K562 (cell line): ENCODE results near the gene CASD1. TPM values are rescaled to one million over a fixed set of nuclear protein-coding genes. Genes with fewer than 3 reads are reported as not detected.

Experiments used
- BHLHE40 ChIP-seq: IDR thresholded peaks from 2 replicates; pipeline ENCODE4 v1.6.1; 2011; ENCODE audit warnings: low read length, improper control_type of control experiment
- CXXC5 ChIP-seq: fragments of 250-450 bp; sonication (Bioruptor Pico); IDR thresholded peaks from 2 replicates; pipeline ENCODE4 v1.8.0; 2022; ENCODE audit warnings: inconsistent platforms, mild to moderate bottlenecking, moderate library complexity
- ELF2 ChIP-seq: fragments of 250-450 bp; sonication (Bioruptor Pico); IDR thresholded peaks from 2 replicates; pipeline ENCODE4 v1.5.0; 2021; ENCODE audit warnings: mild to moderate bottlenecking
- FUS ChIP-seq: fragments of 200-400 bp; formaldehyde crosslinking; optimal IDR thresholded peaks from 2 replicates; pipeline ENCODE3; 2017; ENCODE audit warnings: low read depth, low read length
- GATAD2A ChIP-seq: fragments of 450-650 bp; IDR thresholded peaks from 2 replicates; pipeline ENCODE4 v1.6.1; 2017
- GTF3C2 ChIP-seq: IDR thresholded peaks from 3 replicates; pipeline ENCODE4 v1.6.1; 2011; ENCODE audit warnings: borderline replicate concordance, mild to moderate bottlenecking, moderate library complexity; ENCODE audit not compliant: insufficient read length; ENCODE audit errors: extremely low read depth
- HNRNPH1 ChIP-seq: fragments of 200-400 bp; formaldehyde crosslinking; optimal IDR thresholded peaks from 2 replicates; pipeline ENCODE3; 2017; ENCODE audit warnings: low read depth, mild to moderate bottlenecking, low read length, moderate library complexity
- JUNB ChIP-seq: fragments of 450-650 bp; formaldehyde crosslinking; conservative IDR thresholded peaks from 2 replicates; pipeline ENCODE4 v1.4.0; 2020; ENCODE audit warnings: mild to moderate bottlenecking
- MITF ChIP-seq: IDR thresholded peaks from 2 replicates; pipeline ENCODE4 v1.6.1; 2014; ENCODE audit warnings: antibody characterized with exemption
- MNT ChIP-seq, 2 experiments: fragments of 450-650 bp; conservative IDR thresholded peaks; 2 replicates each; pipeline ENCODE4 v1.6.1; 2017; ENCODE audit warnings: mild to moderate bottlenecking in 2 of 2, moderate library complexity in 2 of 2
- MTA2 ChIP-seq: fragments of 450-650 bp; IDR thresholded peaks from 2 replicates; pipeline ENCODE4 v1.6.1; 2016; ENCODE audit warnings: low read depth
- NONO ChIP-seq, 2 experiments: fragments of 200-400 bp in 1 of 2; fragments of 450-650 bp in 1 of 2; formaldehyde crosslinking in 1 of 2; IDR thresholded peaks; 2 replicates each; pipeline ENCODE4 v1.6.1; 2017; ENCODE audit warnings: low read depth in 2 of 2, mild to moderate bottlenecking in 2 of 2, moderate library complexity in 2 of 2, low read length in 1 of 2
- RBFOX2 ChIP-seq: fragments of 200-400 bp; formaldehyde crosslinking; IDR thresholded peaks from 2 replicates; pipeline ENCODE4 v1.6.1; 2017; ENCODE audit warnings: low read depth, mild to moderate bottlenecking, low read length, moderate library complexity
- SPI1 ChIP-seq: IDR thresholded peaks from 2 replicates; pipeline ENCODE4 v1.6.1; 2011; ENCODE audit warnings: low read depth, low read length, control low read depth, borderline replicate concordance
- ZBTB7A ChIP-seq: IDR thresholded peaks from 2 replicates; pipeline ENCODE4 v1.6.1; 2011; ENCODE audit warnings: low read depth, mild to moderate bottlenecking, low read length, moderate library complexity, borderline replicate concordance; ENCODE audit not compliant: control insufficient read depth
- ZKSCAN8 ChIP-seq: fragments of 200-800 bp; sonication (Bioruptor generic); IDR thresholded peaks from 2 replicates; pipeline ENCODE4 v1.6.1; 2016; ENCODE audit warnings: missing genetic modification characterization, missing compliant biosample characterization
- ZNF133 ChIP-seq: fragments of 250-450 bp; sonication (Bioruptor Pico); IDR thresholded peaks from 2 replicates; pipeline ENCODE4 v1.4.0; 2020; ENCODE audit warnings: mild to moderate bottlenecking
- ZNF212 ChIP-seq: fragments of 450-650 bp; formaldehyde crosslinking; IDR thresholded peaks from 2 replicates; pipeline ENCODE4 v1.4.0; 2020; ENCODE audit warnings: mild to moderate bottlenecking
- ZNF347 ChIP-seq: fragments of 450-650 bp; formaldehyde crosslinking; IDR thresholded peaks from 2 replicates; pipeline ENCODE4 v1.4.0; 2020; ENCODE audit warnings: low read depth, mild to moderate bottlenecking, moderate library complexity
- polyA plus RNA-seq, 8 experiments: library from polyadenylated mRNA; depleted of rRNA in 4 of 8; stranded (reverse) in 5 of 8; unstranded in 3 of 8; fragments of >200 nt; fragmentation: Nextera tagmentation in 2 of 8; fragmentation: Illumina TruSeq in 1 of 8; extraction: Ambion mirVana in 2 of 8; extraction: Trizol in 1 of 8; gene quantifications; 2 replicates each; pipeline versions ENCODE4 v1.2.1 to v1.2.3, GENCODE V29; 2011 to 2014; ENCODE audit warnings: inconsistent platforms in 1 of 8, missing spikeins in 1 of 8
- total RNA-seq, 7 experiments: library from RNA; depleted of rRNA in 6 of 7; stranded (reverse); fragments of >200 nt in 6 of 7; fragmentation: Illumina TruSeq in 2 of 7; extraction: Trizol in 2 of 7; gene quantifications; 2 replicates each; pipeline versions ENCODE4 v1.2.1 to v1.2.3, GENCODE V29; 2011 to 2021; ENCODE audit warnings: low replicate concordance in 1 of 7

The CASD1 gene
- total and polyA plus RNA-seq, 9 of the 15 experiments (the other 6 are each of a cell fraction or from before 2014, with no cell fraction given) = 1.2 to 8.2 (median 4.8) TPM

- TF ChIP-seq MNT (conservative IDR thresholded peaks at IDR 0.05) (peak; percentile 22 to 62; a peak in 1 of 4 replicates), MITF (0 out of 2 replicates have a peak, but pooled peaks have one; percentile 19), GATAD2A (no peak), BHLHE40 (no peak), GTF3C2 (no peak), NONO (IDR thresholded peaks at IDR 0.05; ENCODE audit: low read depth in 2 of 2, low read length in 1 of 2) (peak; percentile 51 to 72; a peak in 2 of 4 replicates), MTA2 (no peak), SPI1 (no peak), HNRNPH1 (no peak), FUS (no peak), ZNF347 (no peak), CXXC5 (CRISPR knock-in tag) (peak; percentile 87), ELF2 (CRISPR knock-in tag) (no peak), ZKSCAN8 (CRISPR knock-in tag) (no peak), ZBTB7A (peak; percentile 70), ZNF212 (CRISPR knock-in tag) (no peak), ZNF133 (CRISPR knock-in tag) (no peak), JUNB (CRISPR knock-in tag) (no peak), RBFOX2 (peak; percentile 93)
Observed at GRCh38 chr7:94509887-94510581, 425 bp downstream of the CASD1 start (continued).
